Osteoblast (primary cell): Measurements from ENCODE around the gene SCAMP2. TPM values are rescaled to one million over a fixed set of nuclear protein-coding genes. Genes with fewer than 3 reads are reported as not detected.

ENCODE experiments used
- DNase-seq: peaks from one replicate; pipeline ENCODE4 v3.0.0; 2011; ENCODE audit warnings: low spot score, mixed read lengths; ENCODE audit not compliant: insufficient read length; ENCODE audit errors: missing footprints
- H2AFZ ChIP-seq: 2 replicates; pipeline ENCODE4 v1.6.0; 2011; ENCODE audit warnings: mild to moderate bottlenecking, low read length
- H3K27ac ChIP-seq: 2 replicates; pipeline ENCODE4 v1.5.1; 2011; ENCODE audit warnings: mild to moderate bottlenecking, low read depth, low read length, moderate library complexity
- H3K27me3 ChIP-seq: 2 replicates; pipeline ENCODE4 v1.6.0; 2012; ENCODE audit warnings: mild to moderate bottlenecking, control low read depth, inconsistent platforms, low read length, moderate library complexity; ENCODE audit not compliant: insufficient read depth
- H3K36me3 ChIP-seq: 2 replicates; pipeline ENCODE4 v1.5.1; 2011; ENCODE audit warnings: mild to moderate bottlenecking, low read length, control low read depth, moderate library complexity; ENCODE audit not compliant: insufficient read depth
- H3K4me1 ChIP-seq: 2 replicates; pipeline ENCODE4 v1.5.1; 2011; ENCODE audit warnings: mild to moderate bottlenecking, low read length, control low read depth, moderate library complexity; ENCODE audit not compliant: insufficient read depth
- H3K4me2 ChIP-seq: 2 replicates; pipeline ENCODE4 v1.6.0; 2011; ENCODE audit warnings: mild to moderate bottlenecking, low read length; ENCODE audit not compliant: insufficient read depth
- H3K4me3 ChIP-seq: fragments of 200-600 bp; sonication (generic); 3 replicates; pipeline ENCODE4 v1.5.1; 2012; ENCODE audit warnings: mild to moderate bottlenecking, low read length, inconsistent platforms; ENCODE audit not compliant: insufficient read depth
- H3K79me2 ChIP-seq: 2 replicates; pipeline ENCODE4 v1.6.0; 2012; ENCODE audit warnings: mild to moderate bottlenecking, low read length, control low read depth, inconsistent platforms; ENCODE audit not compliant: insufficient read depth
- H3K9me3 ChIP-seq: 2 replicates; pipeline ENCODE4 v1.5.1; 2011; ENCODE audit warnings: low read depth, low read length, control low read depth
- H4K20me1 ChIP-seq: 2 replicates; pipeline ENCODE4 v1.6.0; 2012; ENCODE audit warnings: mild to moderate bottlenecking, low read length, control low read depth; ENCODE audit not compliant: insufficient read depth
- CTCF ChIP-seq: IDR thresholded peaks from 2 replicates; pipeline ENCODE4 v1.5.1; 2011; ENCODE audit warnings: mild to moderate bottlenecking, low read depth, low read length, moderate library complexity; ENCODE audit errors: extremely low read depth
- total RNA-seq: library from RNA; depleted of rRNA; stranded (reverse); fragments of >200 nt; gene quantifications from 2 replicates; pipeline ENCODE4 v1.2.3, GENCODE V29; 2012

Gene SCAMP2
- total RNA-seq, 1 donor, result 23.9 TPM

GRCh38 chr15:74913041-74913440 is 39.9 kb upstream of the SCAMP2 start:
- peak overlapping the region; percentile 23 for H3K27ac ChIP-seq
- no peak overlapping the region for H2AFZ ChIP-seq
- peak; percentile 78 for DNase-seq
- no peak overlapping the region for H3K4me3 ChIP-seq
- H4K20me1 ChIP-seq, result no peaks in the 10 kb centered on the region
- no peaks in the 10 kb centered on the region for H3K4me1 ChIP-seq
- no peaks in the 10 kb centered on the region for H3K79me2 ChIP-seq
- H3K4me2 ChIP-seq, result no peak overlapping the region
- no peak for TF ChIP-seq CTCF
- H3K27me3 ChIP-seq, result no peaks in the 10 kb centered on the region
- H3K9me3 ChIP-seq, result no peaks in the 10 kb centered on the region
- H3K36me3 ChIP-seq, result peaks cover 27% of the 10 kb centered on the region

- no peak overlapping the region for H2AFZ ChIP-seq
- no peaks in the 10 kb centered on the region for H3K27me3 ChIP-seq
- H3K79me2 ChIP-seq, result peaks cover 22% of the 10 kb centered on the region
- no peak overlapping the region for H3K4me2 ChIP-seq
- no peak for TF ChIP-seq CTCF
- no peak overlapping the region for H3K27ac ChIP-seq
- H3K36me3 ChIP-seq, result peaks cover 29% of the 10 kb centered on the region
- no peaks in the 10 kb centered on the region for H3K9me3 ChIP-seq
- peaks cover 16% of the 10 kb centered on the region for H3K4me1 ChIP-seq
- H4K20me1 ChIP-seq, result no peaks in the 10 kb centered on the region
- DNase-seq, result no peak
- no peak overlapping the region for H3K4me3 ChIP-seq
Observed at GRCh38 chr15:74908635-74909034, 35.5 kb upstream of the SCAMP2 start.

GRCh38 chr15:74907163-74907870 is 34.2 kb upstream of the SCAMP2 start:
- Histone ChIP-seq H2AFZ (peak overlapping the region; percentile 95), H3K4me2 (peak overlapping the region; percentile 95), H3K4me3 (peak overlapping the region; percentile 86), H3K36me3 (peaks cover 27% of the 10 kb centered on the region), H4K20me1 (no peaks in the 10 kb centered on the region), H3K27me3 (no peaks in the 10 kb centered on the region), H3K9me3 (no peaks in the 10 kb centered on the region), H3K79me2 (peaks cover 22% of the 10 kb centered on the region), H3K4me1 (peaks cover 16% of the 10 kb centered on the region), H3K27ac (peak overlapping the region; percentile 76)
- peak; percentile 81 for DNase-seq
- no peak for TF ChIP-seq CTCF

- H3K4me1 ChIP-seq, result peaks cover 16% of the 10 kb centered on the region
- DNase-seq, result peak; percentile 99
- peaks cover 22% of the 10 kb centered on the region for H3K79me2 ChIP-seq
- H2AFZ ChIP-seq, result peak within 1 kb of the TSS; percentile 95
- no peaks in the 10 kb centered on the region for H3K9me3 ChIP-seq
- H3K4me3 ChIP-seq, result peak within 1 kb of the TSS; percentile 86
- H3K4me2 ChIP-seq, result peak within 1 kb of the TSS; percentile 95
- H3K36me3 ChIP-seq, result peaks cover 30% of the 10 kb centered on the region
- TF ChIP-seq CTCF, result no peak
- peak within 1 kb of the TSS; percentile 76 for H3K27ac ChIP-seq
- H4K20me1 ChIP-seq, result no peaks in the 10 kb centered on the region
- H3K27me3 ChIP-seq, result no peaks in the 10 kb centered on the region
Observed at GRCh38 chr15:74906450-74907162, 33.4 kb upstream of the SCAMP2 start, which contains the start of gene FAM219B. FAM219B (minus strand) TSS chr15:74906851; CDS start chr15:74906800, 51 bp downstream.
